Hepatocyte (in vitro differentiated cells): ENCODE results near the gene DOK5. TPM values are rescaled to one million over a fixed set of nuclear protein-coding genes. Genes with fewer than 3 reads are reported as not detected.

Experiments used
- DNase-seq: peaks from one replicate; pipeline ENCODE4 v3.0.0-alpha.2; 2016; ENCODE audit warnings: low spot score
- H2AFZ ChIP-seq: fragments of 200-600 bp; sonication (generic); 2 replicates; pipeline ENCODE4 v1.6.0; 2016; ENCODE audit warnings: antibody characterized with exemption, mild to moderate bottlenecking
- H3K27ac ChIP-seq: fragments of 200-600 bp; sonication (generic); 2 replicates; pipeline ENCODE4 v1.5.1; 2016; ENCODE audit warnings: mild to moderate bottlenecking
- H3K27me3 ChIP-seq: fragments of 200-600 bp; sonication (generic); 2 replicates; pipeline ENCODE4 v1.6.1; 2016
- H3K36me3 ChIP-seq: fragments of 200-600 bp; sonication (generic); replicated peaks from 2 replicates; pipeline ENCODE4 v1.5.1; 2016; ENCODE audit warnings: low read depth; ENCODE audit not compliant: insufficient read depth
- H3K4me1 ChIP-seq: fragments of 200-600 bp; sonication (generic); 2 replicates; pipeline ENCODE4 v1.5.1; 2016; ENCODE audit warnings: mild to moderate bottlenecking, moderate library complexity; ENCODE audit not compliant: insufficient read depth
- H3K4me2 ChIP-seq: fragments of 200-600 bp; sonication (generic); 2 replicates; pipeline ENCODE4 v1.6.0; 2016
- H3K4me3 ChIP-seq: fragments of 200-600 bp; sonication (generic); 2 replicates; pipeline ENCODE4 v1.5.1; 2016; ENCODE audit warnings: mild to moderate bottlenecking
- H3K79me2 ChIP-seq: fragments of 200-600 bp; sonication (generic); 2 replicates; pipeline ENCODE4 v1.6.0; 2017; ENCODE audit warnings: mild to moderate bottlenecking
- H3K9me2 ChIP-seq: fragments of 200-600 bp; sonication (generic); replicated peaks from 2 replicates; pipeline ENCODE4 v1.6.0; 2017; ENCODE audit warnings: mild to moderate bottlenecking; ENCODE audit not compliant: insufficient read depth
- H3K9me3 ChIP-seq: fragments of 200-600 bp; sonication (generic); 2 replicates; pipeline ENCODE4 v1.5.1; 2016; ENCODE audit warnings: low read depth, mild to moderate bottlenecking
- H4K20me1 ChIP-seq: fragments of 200-600 bp; sonication (generic); 2 replicates; pipeline ENCODE4 v1.6.0; 2016; ENCODE audit warnings: mild to moderate bottlenecking; ENCODE audit not compliant: insufficient read depth, poor library complexity, severe bottlenecking
- CTCF ChIP-seq: fragments of 200-600 bp; sonication (generic); IDR thresholded peaks from 2 replicates; pipeline ENCODE4 v1.5.1; 2016; ENCODE audit warnings: antibody characterized with exemption, mild to moderate bottlenecking; ENCODE audit not compliant: poor library complexity
- EZH2 ChIP-seq: fragments of 200-600 bp; sonication (generic); IDR thresholded peaks from 2 replicates; pipeline ENCODE4 v1.6.1; 2016; ENCODE audit warnings: antibody characterized with exemption, mild to moderate bottlenecking, borderline replicate concordance
- EZH2phosphoT487 ChIP-seq: fragments of 200-600 bp; sonication (generic); IDR thresholded peaks from one replicate; pipeline ENCODE4 v1.6.1; 2018; ENCODE audit warnings: antibody characterized with exemption, mild to moderate bottlenecking, low read depth, moderate library complexity; ENCODE audit not compliant: unreplicated experiment, severe bottlenecking
- WGBS: methylation state at CpG from one replicate; pipeline ENCODE4 v1.1.6; 2016; ENCODE audit warnings: low lambda C conversion rate; ENCODE audit errors: missing lambda C conversion rate; 5-methylcytosine and 5-hydroxymethylcytosine counted together
- polyA plus RNA-seq: library from polyadenylated mRNA; unstranded; fragments of >200 nt; fragmentation: Nextera tagmentation; extraction: Ambion mirVana; gene quantifications from 2 replicates; pipeline ENCODE4 v1.2.1, GENCODE V29; 2016
- total RNA-seq: library from RNA; depleted of rRNA; stranded (reverse); fragments of >200 nt; gene quantifications from 2 replicates; pipeline ENCODE4 v1.2.3, GENCODE V29; 2014

DOK5 gene
- total and polyA plus RNA-seq, 2 experiments from 2014 or later: 7.0 to 7.5 TPM

- no peak for DNase-seq
- Histone ChIP-seq H3K36me3 (no peaks in the 10 kb centered on the region), H3K9me2 (no peaks in the 10 kb centered on the region), H3K27me3 (no peaks in the 10 kb centered on the region), H3K79me2 (no peaks in the 10 kb centered on the region), H3K4me3 (no peak overlapping the region), H3K27ac (no peak overlapping the region), H3K4me1 (no peaks in the 10 kb centered on the region), H2AFZ (no peak overlapping the region), H4K20me1 (no peaks in the 10 kb centered on the region), H3K4me2 (no peak overlapping the region), H3K9me3 (no peaks in the 10 kb centered on the region)
- TF ChIP-seq EZH2 (no peak), EZH2phosphoT487 (no peak), CTCF (no peak)
- whole genome bisulfite sequencing: 56% methylated on average over 3 of the region's 3 CpGs
These were observed 131.0 kb downstream of the DOK5 start for GRCh38 chr20:54606380-54606779.

GRCh38 chr20:54608039-54608745, 132.8 kb downstream of the DOK5 start:
- no peaks in the 10 kb centered on the region for H3K36me3 ChIP-seq
- no peak overlapping the region for H3K27ac ChIP-seq
- TF ChIP-seq EZH2 (no peak), EZH2phosphoT487 (no peak), CTCF (no peak)
- 95% methylated on average over 4 of the region's 4 CpGs for WGBS
- no peaks in the 10 kb centered on the region for H4K20me1 ChIP-seq
- no peak overlapping the region for H2AFZ ChIP-seq
- no peak overlapping the region for H3K4me3 ChIP-seq
- no peaks in the 10 kb centered on the region for H3K9me3 ChIP-seq
- DNase-seq: no peak
- H3K9me2 ChIP-seq: no peaks in the 10 kb centered on the region
- no peaks in the 10 kb centered on the region for H3K79me2 ChIP-seq
- no peaks in the 10 kb centered on the region for H3K4me1 ChIP-seq
- H3K4me2 ChIP-seq: no peak overlapping the region
- H3K27me3 ChIP-seq: no peaks in the 10 kb centered on the region

- no peaks in the 10 kb centered on the region for H3K27me3 ChIP-seq
- no peak for DNase-seq
- H3K9me3 ChIP-seq: no peaks in the 10 kb centered on the region
- no peaks in the 10 kb centered on the region for H3K4me1 ChIP-seq
- WGBS: 92% methylated on average over 5 of the region's 5 CpGs
- no peaks in the 10 kb centered on the region for H3K79me2 ChIP-seq
- H3K9me2 ChIP-seq: no peaks in the 10 kb centered on the region
- H3K36me3 ChIP-seq: no peaks in the 10 kb centered on the region
- no peak for TF ChIP-seq EZH2phosphoT487
- no peak for TF ChIP-seq EZH2
- TF ChIP-seq CTCF: no peak
- no peak overlapping the region for H3K4me2 ChIP-seq
- H4K20me1 ChIP-seq: no peaks in the 10 kb centered on the region
- H3K4me3 ChIP-seq: no peak overlapping the region
- H2AFZ ChIP-seq: no peak overlapping the region
- H3K27ac ChIP-seq: no peak overlapping the region
These were observed 133.6 kb downstream of the DOK5 start for GRCh38 chr20:54608943-54609342.
